ENCODE results near the gene CTBP1.
"Not testable (repeated sequence)": the region's sequence is repeated elsewhere in the genome, so short reads cannot be mapped to it uniquely, and the experiment has no call there.

DNA sequence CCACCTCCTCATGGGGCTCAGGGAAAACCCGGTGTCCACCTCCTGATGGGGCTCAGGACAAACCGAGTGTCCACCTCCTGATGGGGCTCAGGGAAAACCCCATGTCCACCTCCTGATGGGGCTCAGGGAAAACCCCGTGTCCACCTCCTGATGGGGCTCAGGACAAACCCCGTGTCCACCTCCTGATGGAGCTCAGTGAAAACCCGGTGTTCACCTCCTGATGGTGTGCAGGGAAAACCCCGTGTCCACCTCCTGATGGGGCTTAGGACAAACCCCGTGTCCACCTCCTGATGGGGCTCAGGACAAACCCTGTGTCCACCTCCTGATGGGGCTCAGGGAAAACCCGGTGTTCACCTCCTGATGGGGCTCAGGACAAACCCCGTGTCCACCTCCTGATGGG is 11.7 kb downstream of the CTBP1 start:
- not testable (repeated sequence) for TF ChIP-seq POLR2A (IDR thresholded peaks at IDR 0.05; ENCODE audit: low read length); GATA1 (IDR thresholded peaks at IDR 0.05; ENCODE audit: low read depth, low read length)

All from erythroblast (primary cell).